AG04449 (cell line): ENCODE data around the gene U2AF2.

Experiments
- CTCF ChIA-PET: fragments of 350-600 bp; formaldehyde crosslinking; extraction: SDS; loops from one replicate; lab custom pipeline; 2021; ENCODE audit warnings: antibody characterized with exemption; lab: Yijun Ruan, JAX
- POLR2A ChIA-PET: fragments of 400-600, 350-600 bp; formaldehyde crosslinking; extraction: SDS; loops from one replicate; lab custom pipeline; 2020; ENCODE audit warnings: antibody characterized with exemption, inconsistent platforms; lab: Yijun Ruan, JAX
- DNase-seq: peaks from one replicate; pipeline ENCODE4 v3.0.0-alpha.2; 2010; ENCODE audit warnings: low read depth, low spot score
- H3K4me3 ChIP-seq: 2 replicates; pipeline ENCODE4 v1.5.1; 2011; ENCODE audit warnings: low read depth, mild to moderate bottlenecking, control low read depth, low read length
- TF ChIP-seq, protein P1 (sequence below): IDR thresholded peaks from one replicate; pipeline ENCODE4 v1.5.1; 2011; ENCODE audit warnings: mild to moderate bottlenecking, moderate library complexity, low read length, control low read depth, inconsistent platforms; ENCODE audit not compliant: insufficient read depth; ENCODE audit errors: missing control alignments

The U2AF2 gene

GRCh38 chr19:55681131-55682092 lies 26.6 kb downstream of the U2AF2 start:
- H3K4me3 ChIP-seq: no peak overlapping the region
- POLR2A ChIA-PET: no interaction called here
- TF ChIP-seq, protein P1, sequence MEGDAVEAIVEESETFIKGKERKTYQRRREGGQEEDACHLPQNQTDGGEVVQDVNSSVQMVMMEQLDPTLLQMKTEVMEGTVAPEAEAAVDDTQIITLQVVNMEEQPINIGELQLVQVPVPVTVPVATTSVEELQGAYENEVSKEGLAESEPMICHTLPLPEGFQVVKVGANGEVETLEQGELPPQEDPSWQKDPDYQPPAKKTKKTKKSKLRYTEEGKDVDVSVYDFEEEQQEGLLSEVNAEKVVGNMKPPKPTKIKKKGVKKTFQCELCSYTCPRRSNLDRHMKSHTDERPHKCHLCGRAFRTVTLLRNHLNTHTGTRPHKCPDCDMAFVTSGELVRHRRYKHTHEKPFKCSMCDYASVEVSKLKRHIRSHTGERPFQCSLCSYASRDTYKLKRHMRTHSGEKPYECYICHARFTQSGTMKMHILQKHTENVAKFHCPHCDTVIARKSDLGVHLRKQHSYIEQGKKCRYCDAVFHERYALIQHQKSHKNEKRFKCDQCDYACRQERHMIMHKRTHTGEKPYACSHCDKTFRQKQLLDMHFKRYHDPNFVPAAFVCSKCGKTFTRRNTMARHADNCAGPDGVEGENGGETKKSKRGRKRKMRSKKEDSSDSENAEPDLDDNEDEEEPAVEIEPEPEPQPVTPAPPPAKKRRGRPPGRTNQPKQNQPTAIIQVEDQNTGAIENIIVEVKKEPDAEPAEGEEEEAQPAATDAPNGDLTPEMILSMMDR: no peak
- DNase-seq: no peak
- CTCF ChIA-PET: interaction anchor here (0.7 to 1.6 kb wide), 2 partner anchors 11 to 27 kb away, joined by 3 to 4 read pairs; no protein-coding TSS in a partner anchor

DNA sequence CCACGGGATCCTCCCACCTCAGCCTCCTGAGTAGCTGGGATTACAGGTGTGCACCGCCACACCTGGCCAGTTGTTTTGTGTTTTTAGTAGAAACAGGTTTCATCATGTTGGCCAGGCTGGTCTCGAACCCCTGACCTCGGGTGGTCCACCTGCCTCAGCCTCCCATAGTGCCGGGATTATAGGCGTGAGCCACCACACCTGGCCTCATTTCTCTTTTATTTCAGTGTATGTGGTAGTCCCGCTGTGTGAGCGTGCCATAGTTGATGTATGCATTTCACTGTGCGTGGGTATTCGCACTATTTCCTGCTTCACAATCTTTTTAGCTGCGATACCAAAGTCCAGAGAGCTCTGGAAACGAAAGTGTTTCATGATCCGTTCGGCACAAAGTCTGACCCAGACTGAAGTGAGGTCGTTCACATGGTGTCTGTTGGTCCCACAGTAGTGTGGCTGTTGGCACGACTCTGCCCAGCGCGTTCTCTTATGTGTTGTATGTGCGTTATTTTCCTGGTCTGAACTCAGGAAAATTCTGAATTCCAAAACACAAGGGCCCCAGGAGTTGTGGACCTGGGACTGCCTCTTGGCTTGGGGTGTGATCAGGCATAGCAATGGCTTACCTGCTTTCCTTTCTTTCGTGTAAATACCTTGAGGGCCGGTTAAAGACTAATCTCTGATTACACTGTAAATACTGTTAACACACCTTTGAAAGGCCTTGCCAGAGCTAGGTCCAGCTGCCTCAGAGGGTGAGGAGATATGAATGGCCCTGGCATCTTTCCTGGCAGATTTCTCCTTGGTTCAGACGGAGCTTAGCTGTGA lies 28.8 kb downstream of the U2AF2 start:
- CTCF ChIA-PET: no interaction called here
- POLR2A ChIA-PET: no interaction called here
- no peak overlapping the region for H3K4me3 ChIP-seq
- TF ChIP-seq, protein P1: no peak
- DNase-seq: no peak

DNA sequence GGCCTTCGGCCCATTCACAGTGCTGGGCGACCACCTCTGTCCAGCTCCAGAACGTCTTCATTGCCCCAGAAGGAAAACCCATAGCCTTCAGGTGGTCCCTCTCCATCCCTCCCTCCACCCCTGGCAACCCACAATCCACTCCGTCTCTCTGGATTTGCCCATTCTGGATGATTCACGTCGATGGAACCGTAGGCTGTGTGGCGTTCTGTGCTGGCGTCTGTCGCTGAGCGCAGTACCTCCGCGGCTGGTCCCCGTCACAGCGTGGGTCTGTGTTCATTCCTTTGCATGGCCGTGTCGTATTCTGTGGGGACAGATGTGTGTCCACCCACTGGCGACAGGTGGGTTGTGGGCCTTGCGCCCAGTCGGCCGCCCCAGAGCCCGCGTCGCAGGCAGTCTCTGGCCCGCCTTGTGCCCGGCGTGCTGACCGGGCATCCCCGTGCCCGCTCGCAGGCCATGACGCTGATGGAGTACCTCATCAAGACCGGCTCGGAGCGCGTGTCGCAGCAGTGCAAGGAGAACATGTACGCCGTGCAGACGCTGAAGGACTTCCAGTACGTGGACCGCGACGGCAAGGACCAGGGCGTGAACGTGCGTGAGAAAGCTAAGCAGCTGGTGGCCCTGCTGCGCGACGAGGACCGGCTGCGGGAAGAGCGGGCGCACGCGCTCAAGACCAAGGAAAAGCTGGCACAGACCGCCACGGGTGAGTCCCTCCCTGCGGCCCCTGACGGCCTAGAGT lies 30.3 kb downstream of the U2AF2 start:
- no peak for DNase-seq
- ChIA-PET CTCF (interaction anchor here (1.3 kb wide), 1 partner anchor 9 kb away, joined by 3 read pairs; no protein-coding TSS in a partner anchor), POLR2A (no interaction called here)
- H3K4me3 ChIP-seq: no peak overlapping the region
- TF ChIP-seq, protein P1: no peak

DNA sequence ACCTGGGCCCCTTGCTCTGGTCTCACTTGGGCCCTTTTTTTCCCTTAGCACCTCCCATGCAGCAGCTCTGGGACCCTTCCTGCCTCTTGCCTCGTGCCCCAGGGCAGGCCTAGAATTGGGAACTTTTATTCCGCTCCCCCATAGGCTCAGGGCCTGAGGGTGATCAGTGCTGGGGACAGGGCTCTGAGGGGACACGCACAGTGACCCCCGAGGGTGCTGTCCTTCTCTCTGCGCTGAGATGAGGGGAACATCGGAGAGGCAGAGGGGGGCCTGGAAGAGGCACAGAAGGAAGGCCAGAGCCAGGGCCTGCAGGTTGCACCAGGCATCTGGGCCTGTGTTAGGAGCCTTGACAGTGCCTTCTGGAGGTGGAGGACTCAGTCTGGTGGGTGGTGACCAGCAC lies 30.9 kb downstream of the U2AF2 start:
- ChIA-PET POLR2A (no interaction called here), CTCF (no interaction called here)
- TF ChIP-seq, protein P1: no peak
- DNase-seq: no peak
- H3K4me3 ChIP-seq: no peak overlapping the region

- TF ChIP-seq, protein P1: no peak
- POLR2A ChIA-PET: no interaction called here
- no peak for DNase-seq
- CTCF ChIA-PET: no interaction called here
- H3K4me3 ChIP-seq: no peak overlapping the region
These were observed 31.6 kb downstream of the U2AF2 start for GRCh38 chr19:55686311-55687050.
